ENCODE data around the gene XRCC3.

DNA sequence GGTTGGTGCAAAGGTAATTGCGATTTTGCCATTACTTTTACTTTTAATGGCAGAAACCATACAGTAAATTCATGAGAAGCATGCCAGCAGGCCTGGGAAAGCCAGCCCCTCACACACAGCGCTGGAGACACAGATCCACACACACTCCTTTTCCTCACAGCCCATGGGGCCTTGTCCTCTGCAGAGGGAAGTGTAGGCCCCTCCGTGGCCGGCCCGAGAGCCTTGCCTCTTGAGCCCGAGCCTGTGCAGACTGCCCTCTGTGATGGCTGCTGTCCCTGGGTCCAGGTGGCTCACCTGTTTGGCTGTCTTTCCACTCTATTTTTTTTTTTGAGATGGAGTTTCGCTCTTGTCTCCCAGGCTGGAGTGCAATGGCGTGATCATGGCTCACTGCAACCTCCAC, 39.3 kb downstream of the XRCC3 start:
- TF ChIP-seq CTCF (IDR thresholded peaks at IDR 0.05; ENCODE audit: insufficient read depth, low read depth, low read length) (no peak), EZH2 (IDR thresholded peaks at IDR 0.05; ENCODE audit: insufficient read depth, low read length) (no peak)
